ENCODE data around the gene KLF2. TPM values are rescaled to one million over a fixed set of nuclear protein-coding genes. Genes with fewer than 3 reads are reported as not detected.

Gene KLF2
- total RNA-seq, 1 experiment from 2014 or later, result 0.22 TPM

GRCh38 chr19:16365300-16365996 lies 40.8 kb downstream of the KLF2 start:
- Histone ChIP-seq H3K79me2 (ENCODE audit: low read length) (no peaks in the 10 kb centered on the region), H3K4me1 (ENCODE audit: low read length) (peaks cover 34% of the 10 kb centered on the region), H3K9me2 (replicated peaks; ENCODE audit: insufficient read depth, low read length) (no peaks in the 10 kb centered on the region), H3K27ac (ENCODE audit: low read length) (no peak overlapping the region), H3K27me3 (ENCODE audit: low read length) (no peaks in the 10 kb centered on the region), H4K20me1 (ENCODE audit: insufficient read depth, low read depth, low read length) (peaks cover 14% of the 10 kb centered on the region; the same call in 1 of the 2 replicates), H3K36me3 (ENCODE audit: insufficient read depth, low read length) (peaks cover 11% of the 10 kb centered on the region; the same call in 1 of the 2 replicates), H3K9ac (ENCODE audit: low read length) (no peak overlapping the region), H3K4me3 (ENCODE audit: low read length) (no peak overlapping the region), H3K9me3 (ENCODE audit: low read length) (no peaks in the 10 kb centered on the region), H2AFZ (ENCODE audit: low read length) (no peak overlapping the region), H3K4me2 (ENCODE audit: low read depth, low read length, poor library complexity, severe bottlenecking) (no peak overlapping the region)
- no peak for DNase-seq

- no peak for DNase-seq
- Histone ChIP-seq H3K9ac (ENCODE audit: low read length) (no peak overlapping the region), H3K27ac (ENCODE audit: low read length) (no peak overlapping the region), H3K4me2 (ENCODE audit: low read depth, low read length, poor library complexity, severe bottlenecking) (no peak overlapping the region), H3K4me1 (ENCODE audit: low read length) (peaks cover 34% of the 10 kb centered on the region), H3K79me2 (ENCODE audit: low read length) (no peaks in the 10 kb centered on the region), H2AFZ (ENCODE audit: low read length) (no peak overlapping the region), H3K9me2 (replicated peaks; ENCODE audit: insufficient read depth, low read length) (no peaks in the 10 kb centered on the region), H3K27me3 (ENCODE audit: low read length) (no peaks in the 10 kb centered on the region), H3K4me3 (ENCODE audit: low read length) (no peak overlapping the region), H3K36me3 (ENCODE audit: insufficient read depth, low read length) (peaks cover 7% of the 10 kb centered on the region; the same call in 1 of the 2 replicates), H4K20me1 (ENCODE audit: insufficient read depth, low read depth, low read length) (peaks cover 14% of the 10 kb centered on the region; the same call in 1 of the 2 replicates), H3K9me3 (ENCODE audit: low read length) (no peaks in the 10 kb centered on the region)
Observed at GRCh38 chr19:16366056-16366432, 41.4 kb downstream of the KLF2 start.

- Histone ChIP-seq H3K9me3 (ENCODE audit: low read length) (no peaks in the 10 kb centered on the region), H3K9ac (ENCODE audit: low read length) (no peak overlapping the region), H3K4me2 (ENCODE audit: low read depth, low read length, poor library complexity, severe bottlenecking) (peak overlapping the region; percentile 1), H3K79me2 (ENCODE audit: low read length) (no peaks in the 10 kb centered on the region), H3K27ac (ENCODE audit: low read length) (peak overlapping the region; percentile 30; the same call in 1 of the 2 replicates), H3K27me3 (ENCODE audit: low read length) (no peaks in the 10 kb centered on the region), H3K4me3 (ENCODE audit: low read length) (no peak overlapping the region), H3K9me2 (replicated peaks; ENCODE audit: insufficient read depth, low read length) (no peaks in the 10 kb centered on the region), H3K36me3 (ENCODE audit: insufficient read depth, low read length) (peaks cover 4% of the 10 kb centered on the region; the same call in 1 of the 2 replicates), H3K4me1 (ENCODE audit: low read length) (peaks cover 34% of the 10 kb centered on the region), H2AFZ (ENCODE audit: low read length) (no peak overlapping the region), H4K20me1 (ENCODE audit: insufficient read depth, low read depth, low read length) (peaks cover 14% of the 10 kb centered on the region; the same call in 1 of the 2 replicates)
- peak; percentile 61 for DNase-seq
Observed at GRCh38 chr19:16366433-16367260, 42.0 kb downstream of the KLF2 start.

GRCh38 chr19:16367261-16367683 lies 42.6 kb downstream of the KLF2 start:
- Histone ChIP-seq H3K4me3 (ENCODE audit: low read length) (no peak overlapping the region), H3K9ac (ENCODE audit: low read length) (no peak overlapping the region), H4K20me1 (ENCODE audit: insufficient read depth, low read depth, low read length) (peaks cover 10% of the 10 kb centered on the region; the same call in 1 of the 2 replicates), H3K9me2 (replicated peaks; ENCODE audit: insufficient read depth, low read length) (no peaks in the 10 kb centered on the region), H3K27ac (ENCODE audit: low read length) (peak overlapping the region; percentile 30; the same call in 1 of the 2 replicates), H3K4me2 (ENCODE audit: low read depth, low read length, poor library complexity, severe bottlenecking) (peak overlapping the region; percentile 1), H2AFZ (ENCODE audit: low read length) (no peak overlapping the region), H3K27me3 (ENCODE audit: low read length) (no peaks in the 10 kb centered on the region), H3K9me3 (ENCODE audit: low read length) (no peaks in the 10 kb centered on the region), H3K79me2 (ENCODE audit: low read length) (no peaks in the 10 kb centered on the region), H3K4me1 (ENCODE audit: low read length) (peaks cover 34% of the 10 kb centered on the region), H3K36me3 (ENCODE audit: insufficient read depth, low read length) (peaks cover 4% of the 10 kb centered on the region; the same call in 1 of the 2 replicates)
- DNase-seq, result no peak

DNA sequence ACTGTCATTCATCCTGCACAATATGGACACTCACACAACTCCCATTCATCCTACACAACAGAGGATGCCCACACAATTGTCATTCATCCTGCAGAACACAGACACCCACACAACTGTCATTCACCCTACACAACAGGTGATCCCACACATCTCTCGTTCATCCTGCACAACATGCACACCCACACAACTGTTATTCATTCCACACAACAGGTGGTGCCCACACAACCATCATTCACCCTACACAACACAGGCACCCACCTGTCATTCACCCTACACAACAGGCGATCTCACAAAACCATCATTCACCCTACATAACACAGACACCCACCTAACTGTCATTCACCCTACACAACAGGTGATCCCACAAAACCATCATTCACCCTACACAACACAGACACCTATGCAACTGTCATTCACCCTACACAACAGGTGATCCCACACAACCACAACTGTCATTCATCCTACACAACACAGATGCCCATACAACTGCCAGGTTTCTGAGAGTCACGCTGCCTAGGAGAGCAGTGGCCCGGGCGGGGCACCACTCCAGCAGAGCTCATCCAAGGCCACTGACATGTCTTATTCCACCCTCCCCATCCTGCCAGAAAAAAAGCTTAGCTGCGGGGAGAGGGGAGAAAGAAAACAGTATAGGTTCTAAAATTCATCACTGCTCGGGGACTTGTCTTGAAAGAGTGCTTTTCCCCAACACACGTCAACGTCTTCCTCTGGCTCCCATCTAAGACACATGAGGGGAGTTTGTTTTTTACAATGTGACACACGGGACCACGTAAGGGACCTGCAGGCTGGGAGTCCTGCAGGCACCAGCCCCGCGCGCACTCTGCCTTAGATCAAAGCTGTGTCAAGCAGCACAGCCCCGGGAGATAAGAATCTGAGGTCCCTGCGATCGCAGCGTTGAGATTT lies 44.0 kb downstream of the KLF2 start:
- Histone ChIP-seq H3K27me3 (ENCODE audit: low read length) (no peaks in the 10 kb centered on the region), H3K9ac (ENCODE audit: low read length) (no peak overlapping the region), H3K36me3 (ENCODE audit: insufficient read depth, low read length) (peaks cover 4% of the 10 kb centered on the region; the same call in 1 of the 2 replicates), H3K4me3 (ENCODE audit: low read length) (no peak overlapping the region), H3K79me2 (ENCODE audit: low read length) (no peaks in the 10 kb centered on the region), H3K4me1 (ENCODE audit: low read length) (peaks cover 34% of the 10 kb centered on the region), H3K9me2 (replicated peaks; ENCODE audit: insufficient read depth, low read length) (no peaks in the 10 kb centered on the region), H2AFZ (ENCODE audit: low read length) (no peak overlapping the region), H3K9me3 (ENCODE audit: low read length) (no peaks in the 10 kb centered on the region), H3K4me2 (ENCODE audit: low read depth, low read length, poor library complexity, severe bottlenecking) (no peak overlapping the region), H3K27ac (ENCODE audit: low read length) (no peak overlapping the region), H4K20me1 (ENCODE audit: insufficient read depth, low read depth, low read length) (peaks cover 20% of the 10 kb centered on the region)
- DNase-seq, result no peak

GRCh38 chr19:16369306-16369663 lies 44.7 kb downstream of the KLF2 start:
- peaks cover 20% of the 10 kb centered on the region for H4K20me1 ChIP-seq (ENCODE audit: insufficient read depth, low read depth, low read length)
- no peak overlapping the region for H3K4me2 ChIP-seq (ENCODE audit: low read depth, low read length, poor library complexity, severe bottlenecking)
- no peaks in the 10 kb centered on the region for H3K79me2 ChIP-seq (ENCODE audit: low read length)
- no peaks in the 10 kb centered on the region for H3K9me2 ChIP-seq (replicated peaks; ENCODE audit: insufficient read depth, low read length)
- H2AFZ ChIP-seq (ENCODE audit: low read length), result no peak overlapping the region
- H3K4me1 ChIP-seq (ENCODE audit: low read length), result peaks cover 34% of the 10 kb centered on the region
- no peak overlapping the region for H3K4me3 ChIP-seq (ENCODE audit: low read length)
- H3K36me3 ChIP-seq (ENCODE audit: insufficient read depth, low read length), result peaks cover 4% of the 10 kb centered on the region; the same call in 1 of the 2 replicates
- no peak for DNase-seq
- no peak overlapping the region for H3K9ac ChIP-seq (ENCODE audit: low read length)
- no peaks in the 10 kb centered on the region for H3K9me3 ChIP-seq (ENCODE audit: low read length)
- no peaks in the 10 kb centered on the region for H3K27me3 ChIP-seq (ENCODE audit: low read length)
- no peak overlapping the region for H3K27ac ChIP-seq (ENCODE audit: low read length)

DNA sequence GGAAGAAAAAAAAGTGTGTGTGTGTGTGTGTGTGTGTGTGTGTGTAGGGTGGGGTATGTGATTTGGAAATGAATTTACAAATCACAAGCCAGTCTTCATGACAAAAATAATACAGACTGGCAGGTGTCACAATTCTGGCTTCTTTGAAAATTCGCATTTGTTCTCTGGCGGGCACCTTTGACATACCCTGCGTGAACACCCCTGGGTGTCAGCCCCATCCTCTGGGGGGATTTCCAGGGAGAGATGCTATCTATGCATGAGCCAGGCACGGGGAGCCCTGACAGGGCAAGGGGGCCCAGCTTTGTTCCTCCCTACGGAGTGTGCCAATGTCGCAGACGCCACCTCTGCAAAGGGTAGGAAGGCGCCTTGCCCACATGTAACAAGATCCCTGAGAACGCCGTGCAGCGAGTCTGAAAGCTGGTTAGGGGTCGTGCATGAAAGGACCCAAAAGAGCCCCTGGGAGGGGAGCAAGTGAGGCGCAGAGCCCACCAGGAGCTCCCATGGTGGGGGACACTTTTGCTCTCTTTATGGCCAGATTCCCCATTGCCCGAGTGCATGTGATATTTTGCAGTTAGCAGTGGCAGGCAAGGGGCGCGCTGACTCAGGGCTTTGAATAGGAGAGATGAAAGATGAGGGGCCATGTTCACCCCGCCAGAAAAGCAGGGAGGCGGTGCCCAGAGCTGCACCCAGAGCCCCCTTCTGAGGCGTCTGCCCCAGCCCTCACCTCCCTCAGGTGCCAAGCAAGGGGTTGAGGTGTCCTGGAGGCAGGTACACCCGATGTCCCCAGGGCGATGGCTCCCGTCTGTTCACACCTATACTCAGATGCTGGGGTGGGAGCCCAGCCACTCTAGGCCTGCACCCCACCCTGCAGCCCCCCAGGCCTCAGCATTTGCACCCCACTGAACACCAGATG lies 45.3 kb downstream of the KLF2 start:
- H3K9ac ChIP-seq (ENCODE audit: low read length), result no peak overlapping the region
- no peak overlapping the region for H3K27ac ChIP-seq (ENCODE audit: low read length)
- no peak overlapping the region for H2AFZ ChIP-seq (ENCODE audit: low read length)
- DNase-seq, result no peak
- H3K9me3 ChIP-seq (ENCODE audit: low read length), result no peaks in the 10 kb centered on the region
- H3K79me2 ChIP-seq (ENCODE audit: low read length), result no peaks in the 10 kb centered on the region
- no peak overlapping the region for H3K4me3 ChIP-seq (ENCODE audit: low read length)
- H3K27me3 ChIP-seq (ENCODE audit: low read length), result no peaks in the 10 kb centered on the region
- H3K9me2 ChIP-seq (replicated peaks; ENCODE audit: insufficient read depth, low read length), result no peaks in the 10 kb centered on the region
- peaks cover 34% of the 10 kb centered on the region for H3K4me1 ChIP-seq (ENCODE audit: low read length)
- H4K20me1 ChIP-seq (ENCODE audit: insufficient read depth, low read depth, low read length), result peaks cover 22% of the 10 kb centered on the region
- H3K4me2 ChIP-seq (ENCODE audit: low read depth, low read length, poor library complexity, severe bottlenecking), result no peak overlapping the region
- H3K36me3 ChIP-seq (ENCODE audit: insufficient read depth, low read length), result peaks cover 8% of the 10 kb centered on the region; the same call in 1 of the 2 replicates
